Thyroid gland (tissue), 4 donors: ENCODE data around the gene RAP1GAP2.

ENCODE experiments used
- CTCF ChIP-seq, 6 experiments: fragments of 200-600 bp in 3 of 6; fragments of 450-650 bp in 3 of 6; sonication (generic) in 3 of 6; IDR thresholded peaks; one replicate each; pipeline ENCODE4 v1.5.1; 2016 to 2019; ENCODE audit warnings: antibody characterized with exemption in 6 of 6, mild to moderate bottlenecking in 2 of 6, inconsistent platforms in 1 of 6, moderate library complexity in 1 of 6
- POLR2A ChIP-seq, 2 donors: fragments of 450-650 bp; IDR thresholded peaks; one replicate each; pipeline ENCODE4 v1.6.1; 2017; ENCODE audit warnings: antibody characterized with exemption in 2 of 2, mild to moderate bottlenecking in 2 of 2, moderate library complexity in 1 of 2

GRCh38 chr17:3035256-3035967 is 239.2 kb downstream of the RAP1GAP2 start:
- TF ChIP-seq CTCF (IDR thresholded peaks at IDR 0.05) (no peak), POLR2A (IDR thresholded peaks at IDR 0.05) (no peak)
